ELR (cell line): ENCODE data around the gene CDK17.
"Not testable (repeated sequence)": the region's sequence is repeated elsewhere in the genome, so short reads cannot be mapped to it uniquely, and the experiment has no call there.

Experiments used
- DNase-seq: peaks from one replicate; pipeline ENCODE4 v3.0.0-alpha.2; 2015; ENCODE audit warnings: low read depth

Gene CDK17

GRCh38 chr12:96354326-96354725, 45.9 kb downstream of the CDK17 start:
- peak; percentile 46 for DNase-seq

GRCh38 chr12:96352161-96352835, 47.9 kb downstream of the CDK17 start:
- no peak for DNase-seq

DNA sequence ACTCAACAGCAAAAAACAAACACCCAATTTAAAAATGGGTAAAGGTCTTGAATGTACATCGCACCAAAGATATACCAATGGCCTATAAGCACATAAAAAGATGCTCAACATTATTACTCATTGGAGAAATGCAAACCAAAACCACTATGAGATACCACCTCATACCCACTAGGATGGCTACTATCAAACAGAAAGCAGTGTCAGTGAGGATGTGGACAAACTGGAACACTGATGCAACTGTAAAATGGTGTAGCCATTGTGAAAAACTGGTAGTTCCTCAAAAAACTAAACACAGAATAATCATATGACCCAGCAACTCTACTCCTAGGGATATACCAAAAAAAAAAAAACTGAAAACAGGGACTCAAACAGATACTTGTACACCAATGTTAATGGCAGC, 49.3 kb downstream of the CDK17 start:
- DNase-seq, result peak; percentile 34

DNA sequence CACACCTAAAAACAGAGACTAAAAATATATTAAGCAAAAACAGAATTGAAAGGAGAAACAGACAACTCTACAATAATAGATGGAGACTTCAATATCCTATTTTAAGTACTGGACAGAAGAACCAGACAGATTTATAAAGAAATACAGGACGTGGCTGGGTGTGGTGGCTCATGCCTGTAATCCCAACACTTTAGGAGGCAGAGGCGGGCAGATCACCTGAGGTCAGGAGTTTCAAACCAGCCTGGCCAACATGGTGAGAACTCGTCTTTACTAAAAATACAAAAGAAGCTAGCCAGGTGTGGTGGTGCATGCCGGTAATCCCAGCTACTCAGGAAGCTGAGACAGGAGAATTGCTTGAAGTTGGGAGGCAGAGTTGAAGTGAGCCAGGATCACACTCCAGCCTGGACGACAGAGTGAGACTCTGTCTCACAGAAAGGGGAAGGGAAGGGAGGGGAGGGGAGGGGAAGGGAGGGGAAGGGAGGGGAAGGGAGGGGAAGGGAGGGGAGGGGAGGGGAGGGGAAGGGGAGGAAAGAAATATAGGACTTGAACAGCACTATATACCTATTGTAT, 53.0 kb downstream of the CDK17 start:
- no peak for DNase-seq

- not testable (repeated sequence) for DNase-seq
These were observed 53.5 kb downstream of the CDK17 start for GRCh38 chr12:96346716-96347115.

- no peak for DNase-seq
These were observed 56.0 kb downstream of the CDK17 start for GRCh38 chr12:96344124-96344695.

GRCh38 chr12:96343347-96343954, 56.8 kb downstream of the CDK17 start:
- DNase-seq, result peak; percentile 26

- DNase-seq, result not testable (repeated sequence)
These were observed 60.6 kb downstream of the CDK17 start for GRCh38 chr12:96339666-96340065.

DNA sequence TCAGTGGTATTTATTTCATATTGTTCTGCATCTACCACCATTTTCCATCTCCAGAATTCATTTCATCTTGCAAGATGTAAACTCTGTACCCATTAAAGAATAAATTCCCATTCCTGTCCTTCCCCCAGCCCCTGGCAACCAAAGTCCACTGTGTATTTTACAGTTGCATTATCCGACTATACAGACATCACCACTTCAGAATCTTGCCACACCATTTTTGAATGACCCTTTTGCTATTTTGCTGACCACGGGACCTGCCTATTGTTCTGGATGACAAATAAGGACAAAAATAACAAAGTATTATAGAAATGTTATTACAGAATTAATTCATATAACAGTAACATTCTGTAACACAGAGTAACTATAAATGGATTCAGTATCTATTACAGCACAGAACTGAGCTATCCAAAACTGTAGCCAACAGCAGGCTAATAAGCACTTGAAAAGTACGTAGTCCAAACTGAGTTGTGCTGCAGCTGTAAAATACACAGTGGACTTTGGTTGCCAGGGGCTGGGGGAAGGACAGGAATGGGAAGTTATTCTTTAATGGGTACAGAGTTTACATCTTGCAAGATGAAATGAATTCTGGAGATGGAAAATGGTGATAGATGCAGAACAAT, 61.3 kb downstream of the CDK17 start:
- DNase-seq, result no peak

DNA sequence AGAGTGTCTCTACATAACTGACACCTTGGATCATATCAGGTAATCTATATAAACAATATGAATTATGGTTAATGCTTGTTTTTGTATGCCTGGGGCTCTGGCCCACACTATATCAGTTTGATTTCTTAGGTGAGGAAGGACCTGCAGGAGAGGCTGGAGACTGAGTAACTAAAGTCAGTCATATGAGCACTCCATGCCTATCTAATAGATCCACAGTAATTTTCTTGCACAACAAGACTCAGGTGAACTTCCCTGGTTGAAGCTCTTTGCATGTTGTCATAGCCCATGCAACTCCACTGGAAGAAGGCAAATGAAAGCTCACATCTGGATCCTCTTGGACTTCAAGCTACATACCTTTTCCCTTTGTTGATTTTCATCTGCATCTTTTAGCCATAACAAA, 62.3 kb downstream of the CDK17 start:
- no peak for DNase-seq

DNA sequence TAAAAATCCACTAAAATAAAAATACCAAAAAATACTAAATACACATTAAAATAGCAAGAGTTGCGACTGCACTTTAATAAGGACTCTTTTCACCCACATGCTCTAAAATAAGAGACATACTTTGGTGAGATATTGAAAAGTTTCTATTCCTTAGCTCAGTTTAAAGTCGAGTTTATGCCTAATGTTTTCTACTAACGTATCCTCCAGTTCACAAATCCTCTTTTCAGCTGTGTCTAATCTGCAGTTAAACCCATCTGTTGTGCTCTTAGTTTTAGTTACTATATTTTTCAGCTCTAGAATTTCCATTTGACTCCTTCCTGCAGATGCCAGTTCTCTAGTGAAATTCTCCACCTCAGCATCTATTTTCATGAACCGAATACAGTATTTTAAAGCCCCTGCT, 63.8 kb downstream of the CDK17 start:
- DNase-seq, result no peak

DNA sequence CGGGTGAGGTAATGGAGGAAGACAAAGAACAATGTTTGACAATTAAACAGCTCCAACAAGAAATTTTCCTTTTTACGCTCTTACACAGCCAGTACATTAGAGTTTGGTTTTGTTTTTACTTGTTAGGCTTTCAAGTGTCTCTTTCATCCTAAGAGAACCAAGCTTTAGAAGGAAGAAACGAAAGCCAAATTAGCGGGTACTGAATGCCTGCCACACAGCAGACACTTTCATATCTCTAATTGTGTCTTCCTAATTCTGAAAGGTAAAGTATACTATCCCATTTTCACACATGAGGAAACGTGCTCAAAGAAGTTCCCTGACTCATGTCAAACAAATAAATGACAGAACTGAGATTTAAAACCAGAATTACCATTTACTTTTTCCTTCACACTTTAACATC, 65.0 kb downstream of the CDK17 start:
- DNase-seq, result no peak

DNA sequence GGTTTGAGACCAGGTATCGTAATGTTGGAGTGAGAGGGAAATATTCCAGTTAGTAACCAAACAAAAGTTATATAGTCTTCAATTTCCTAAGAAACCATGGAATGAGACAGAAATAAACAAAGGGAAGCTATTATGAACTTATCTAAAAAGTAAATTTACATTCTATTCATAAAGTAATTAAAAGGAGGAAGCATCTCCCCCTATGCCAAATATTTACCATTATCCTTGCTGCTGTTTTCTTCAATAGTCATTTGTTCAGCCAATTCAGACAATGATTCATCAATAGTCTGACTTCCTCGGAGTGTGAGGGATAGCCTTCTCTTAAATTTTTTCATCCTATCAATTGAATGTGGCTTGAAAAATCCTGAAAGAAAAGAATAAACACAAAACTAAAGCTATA, 65.7 kb downstream of the CDK17 start:
- no peak for DNase-seq

GRCh38 chr12:96329545-96329944, 70.7 kb downstream of the CDK17 start:
- no peak for DNase-seq

DNA sequence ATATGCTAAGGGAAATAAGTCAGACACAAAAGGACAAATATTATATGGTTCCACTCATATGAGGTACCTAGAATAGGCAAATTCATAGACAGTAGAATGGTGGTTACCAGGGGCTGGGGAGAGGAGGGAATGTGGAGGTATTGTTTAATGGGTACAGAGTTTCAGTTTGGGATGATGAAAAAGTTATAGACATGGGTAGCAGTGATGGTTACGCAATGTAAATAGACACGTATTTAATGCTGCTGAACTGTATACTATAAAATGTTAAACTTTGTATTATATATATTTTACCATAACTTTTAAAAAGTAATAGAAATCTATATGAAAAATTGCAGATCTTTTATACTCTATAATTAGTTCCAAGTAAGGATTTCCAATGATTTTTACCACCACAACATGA, 71.2 kb downstream of the CDK17 start:
- DNase-seq, result no peak

DNA sequence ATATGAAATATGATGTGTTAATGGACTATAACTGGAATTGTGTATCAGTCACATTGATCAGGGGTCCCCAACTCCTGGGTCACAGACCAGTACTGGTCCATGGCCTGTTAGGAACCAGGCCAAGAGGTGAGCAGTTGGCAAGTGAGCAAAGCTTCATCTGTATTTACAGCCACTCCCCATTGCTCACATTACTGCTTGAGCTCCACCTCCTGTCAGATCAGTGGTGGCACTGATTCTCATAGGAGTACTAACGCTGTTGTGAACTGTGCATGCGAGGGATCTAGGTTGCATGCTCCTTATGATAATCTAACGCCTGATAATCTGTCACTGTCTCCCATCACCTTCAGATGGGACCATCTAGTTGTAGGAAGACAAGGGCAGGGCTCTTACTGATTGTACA, 72.3 kb downstream of the CDK17 start:
- DNase-seq, result no peak

DNA sequence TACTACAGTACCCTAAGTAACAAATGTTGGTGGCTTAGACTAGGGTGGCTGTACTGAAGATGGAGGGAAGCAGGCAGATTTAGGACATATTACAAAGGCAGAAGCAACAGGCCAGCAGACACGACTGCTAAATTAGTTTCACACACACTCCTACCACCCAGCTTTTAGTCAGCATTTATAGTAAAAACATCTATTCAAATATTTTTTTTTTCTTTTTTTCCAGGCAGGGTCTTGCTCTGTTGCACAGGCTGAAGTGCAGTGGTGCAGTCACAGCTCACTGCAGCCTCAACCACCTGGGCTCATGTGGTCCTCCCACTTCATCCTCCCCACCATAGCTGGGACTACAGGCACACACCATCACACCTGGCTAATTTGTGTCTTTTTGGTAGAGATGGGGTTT, 72.9 kb downstream of the CDK17 start:
- DNase-seq, result no peak

- no peak for DNase-seq
These were observed 73.5 kb downstream of the CDK17 start for GRCh38 chr12:96326628-96327227.

- DNase-seq, result no peak
These were observed 76.3 kb downstream of the CDK17 start for GRCh38 chr12:96323906-96324305.

- no peak for DNase-seq
These were observed 77.5 kb downstream of the CDK17 start for GRCh38 chr12:96322720-96323119.

GRCh38 chr12:96321941-96322340, 78.3 kb downstream of the CDK17 start:
- no peak for DNase-seq

DNA sequence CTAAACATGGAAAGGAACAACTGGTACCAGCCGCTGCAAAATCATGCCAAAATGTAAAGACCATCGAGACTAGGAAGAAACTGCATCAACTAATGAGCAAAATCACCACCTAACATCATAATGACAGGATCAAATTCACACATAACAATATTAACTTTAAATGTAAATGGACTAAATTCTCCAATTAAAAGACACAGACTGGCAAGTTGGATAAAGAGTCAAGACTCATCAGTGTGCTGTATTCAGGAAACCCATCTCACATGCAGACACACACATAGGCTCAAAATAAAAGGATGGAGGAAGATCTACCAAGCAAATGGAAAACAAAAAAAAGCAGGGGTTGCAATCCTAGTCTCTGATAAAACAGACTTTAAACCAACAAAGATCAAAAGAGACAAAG, 82.4 kb downstream of the CDK17 start:
- DNase-seq, result not testable (repeated sequence)
